Loucy (cell line): ENCODE data around the gene CX3CR1.

Source experiments
- H2AFZ ChIP-seq: fragments of 200-600 bp; sonication (generic); 2 replicates; pipeline ENCODE4 v1.6.0; 2016; ENCODE audit warnings: antibody characterized with exemption, mild to moderate bottlenecking, low read length, moderate library complexity
- H3F3A ChIP-seq: fragments of 200-600 bp; 2 replicates; pipeline ENCODE4 v1.6.0; 2016; ENCODE audit warnings: antibody characterized with exemption, low read depth, mild to moderate bottlenecking
- H3K27me3 ChIP-seq: fragments of 200-600 bp; sonication (generic); 2 replicates; pipeline ENCODE4 v1.6.1; 2014; ENCODE audit warnings: low read length, mild to moderate bottlenecking; ENCODE audit not compliant: insufficient read depth, poor library complexity, severe bottlenecking
- H3K36me3 ChIP-seq: fragments of 200-600 bp; sonication (generic); 2 replicates; pipeline ENCODE4 v1.6.1; 2016; ENCODE audit warnings: low read length; ENCODE audit not compliant: insufficient read depth
- H3K4me1 ChIP-seq: fragments of 200-600 bp; sonication (generic); 2 replicates; pipeline ENCODE4 v1.5.1; 2014; ENCODE audit warnings: low read length, mild to moderate bottlenecking; ENCODE audit not compliant: insufficient read depth, poor library complexity, severe bottlenecking
- H3K4me2 ChIP-seq: fragments of 200-600 bp; sonication (generic); 2 replicates; pipeline ENCODE4 v1.6.0; 2014; ENCODE audit warnings: antibody characterized with exemption, low read length, low read depth, mild to moderate bottlenecking; ENCODE audit not compliant: poor library complexity, severe bottlenecking
- H3K4me3 ChIP-seq: fragments of 200-600 bp; sonication (generic); 2 replicates; pipeline ENCODE4 v1.5.1; 2014; ENCODE audit warnings: low read length, mild to moderate bottlenecking, mixed read lengths; ENCODE audit not compliant: poor library complexity, severe bottlenecking
- H3K79me2 ChIP-seq: fragments of 200-600 bp; sonication (generic); 2 replicates; pipeline ENCODE4 v1.6.1; 2014; ENCODE audit warnings: low read length; ENCODE audit not compliant: insufficient read depth
- H3K9ac ChIP-seq: fragments of 200-600 bp; sonication (generic); 2 replicates; pipeline ENCODE4 v1.6.0; 2014; ENCODE audit warnings: mild to moderate bottlenecking, low read depth, low read length, moderate library complexity; ENCODE audit not compliant: poor library complexity, severe bottlenecking
- H3K9me2 ChIP-seq: fragments of 200-600 bp; sonication (generic); replicated peaks from 2 replicates; pipeline ENCODE4 v1.6.1; 2016; ENCODE audit warnings: low read depth, low read length, mixed read lengths
- H3K9me3 ChIP-seq: fragments of 200-600 bp; sonication (generic); 2 replicates; pipeline ENCODE4 v1.6.1; 2014; ENCODE audit warnings: mild to moderate bottlenecking, antibody characterized with exemption, low read length, low read depth; ENCODE audit not compliant: insufficient read depth
- H4K20me1 ChIP-seq: fragments of 200-600 bp; sonication (generic); 2 replicates; pipeline ENCODE4 v1.6.0; 2014; ENCODE audit warnings: antibody characterized with exemption, low read length, mild to moderate bottlenecking; ENCODE audit not compliant: insufficient read depth, poor library complexity, severe bottlenecking
- CTCF ChIP-seq: fragments of 200-600 bp; sonication (generic); conservative IDR thresholded peaks from 2 replicates; pipeline ENCODE4 v1.5.1; 2014; ENCODE audit warnings: mild to moderate bottlenecking, antibody characterized with exemption, low read length
- EZH2phosphoT487 ChIP-seq: fragments of 200-600 bp; IDR thresholded peaks from 2 replicates; pipeline ENCODE4 v1.6.1; 2018; ENCODE audit warnings: antibody characterized with exemption, mild to moderate bottlenecking, moderate library complexity, borderline replicate concordance

The CX3CR1 gene

GRCh38 chr3:39221141-39221530 is 58.7 kb downstream of the CX3CR1 start:
- H2AFZ ChIP-seq, result no peak overlapping the region

GRCh38 chr3:39220407-39221140 is 59.3 kb downstream of the CX3CR1 start:
- Histone ChIP-seq H3K79me2 (no peaks in the 10 kb centered on the region), H3K4me2 (no peak overlapping the region), H4K20me1 (no peaks in the 10 kb centered on the region), H3K4me1 (peaks cover 11% of the 10 kb centered on the region), H3K9me2 (no peaks in the 10 kb centered on the region), H3K27me3 (no peaks in the 10 kb centered on the region), H3K4me3 (no peak overlapping the region), H3F3A (no peaks in the 10 kb centered on the region), H3K36me3 (no peaks in the 10 kb centered on the region), H2AFZ (no peak overlapping the region), H3K9ac (no peak overlapping the region), H3K9me3 (no peaks in the 10 kb centered on the region)
- TF ChIP-seq CTCF (no peak), EZH2phosphoT487 (no peak)

More at GRCh38 chr3:39221141-39221530, 58.7 kb downstream of the CX3CR1 start:
- peaks cover 11% of the 10 kb centered on the region for H3K4me1 ChIP-seq
- no peaks in the 10 kb centered on the region for H3K9me3 ChIP-seq
- no peaks in the 10 kb centered on the region for H3K9me2 ChIP-seq
- no peaks in the 10 kb centered on the region for H3K79me2 ChIP-seq
- no peaks in the 10 kb centered on the region for H3F3A ChIP-seq
- H3K9ac ChIP-seq, result no peak overlapping the region
- H3K36me3 ChIP-seq, result no peaks in the 10 kb centered on the region
- H3K4me2 ChIP-seq, result no peak overlapping the region
- no peak overlapping the region for H3K4me3 ChIP-seq
- H3K27me3 ChIP-seq, result no peaks in the 10 kb centered on the region
- TF ChIP-seq EZH2phosphoT487 (no peak), CTCF (no peak)
- no peaks in the 10 kb centered on the region for H4K20me1 ChIP-seq

DNA sequence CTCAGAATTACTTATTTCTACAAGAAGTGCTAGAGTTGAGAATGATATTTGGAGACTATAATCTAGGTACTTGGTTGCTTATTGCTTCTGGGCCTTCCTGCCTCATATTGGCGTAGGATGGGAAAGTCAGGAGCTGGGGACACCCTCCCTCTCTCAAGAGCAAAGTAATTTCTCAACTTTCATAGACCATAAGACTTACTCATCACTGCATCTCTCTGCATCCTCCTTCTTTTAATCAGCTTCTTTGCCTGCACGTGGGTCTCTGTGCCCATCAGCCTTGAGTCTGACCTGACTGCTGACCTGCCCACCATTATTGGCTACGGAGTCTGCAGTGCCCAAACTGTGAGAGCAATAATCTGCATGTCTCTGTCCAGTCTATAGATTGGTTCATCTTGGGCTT is 60.1 kb downstream of the CX3CR1 start:
- Histone ChIP-seq H3K9ac (no peak overlapping the region), H3K9me2 (no peaks in the 10 kb centered on the region), H3K27me3 (no peaks in the 10 kb centered on the region), H3K79me2 (no peaks in the 10 kb centered on the region), H3F3A (no peaks in the 10 kb centered on the region), H3K4me3 (no peak overlapping the region), H3K9me3 (no peaks in the 10 kb centered on the region), H3K4me2 (no peak overlapping the region), H4K20me1 (no peaks in the 10 kb centered on the region), H3K4me1 (peaks cover 11% of the 10 kb centered on the region), H2AFZ (no peak overlapping the region), H3K36me3 (no peaks in the 10 kb centered on the region)
- TF ChIP-seq EZH2phosphoT487 (no peak), CTCF (no peak)
